Psoas muscle (tissue), 8 donors: Measurements from ENCODE around the gene BNC2. TPM values are rescaled to one million over a fixed set of nuclear protein-coding genes. Genes with fewer than 3 reads are reported as not detected.

ENCODE experiments used
- ATAC-seq, 4 donors: fragments of 200-7000 bp; cut with Tn5 transposase; one replicate each; pipeline ENCODE4 v1.9.1; 2020; ENCODE audit warnings: moderate library complexity in 3 of 4, mild to moderate bottlenecking in 2 of 4
- DNase-seq, 2 donors: peaks; one replicate each; pipeline ENCODE4 v3.0.0-alpha.2; 2020
- H3K27ac ChIP-seq: fragments of 200-600 bp; one replicate; pipeline ENCODE4 v1.8.0; 2022
- H3K27me3 ChIP-seq, 3 donors: fragments of 200-600 bp in 1 of 3; one replicate each; pipeline versions ENCODE4 v1.6.1 to v1.8.0; 2013 to 2022; ENCODE audit warnings: low read length in 2 of 3, mild to moderate bottlenecking in 2 of 3, moderate library complexity in 1 of 3; ENCODE audit not compliant: insufficient read depth in 3 of 3
- H3K36me3 ChIP-seq, 2 donors: fragments of 200-600 bp in 1 of 2; one replicate each; pipeline versions ENCODE4 v1.6.1 to v1.8.0; 2013 to 2022; ENCODE audit warnings: low read depth in 1 of 2, mild to moderate bottlenecking in 1 of 2, moderate library complexity in 1 of 2; ENCODE audit not compliant: insufficient read depth in 1 of 2
- H3K4me1 ChIP-seq: fragments of 200-600 bp; one replicate; pipeline ENCODE4 v1.8.0; 2022
- H3K4me3 ChIP-seq: fragments of 200-600 bp; one replicate; pipeline ENCODE4 v1.8.0; 2022; ENCODE audit warnings: mild to moderate bottlenecking
- H3K9me3 ChIP-seq: fragments of 200-600 bp; one replicate; pipeline ENCODE4 v1.8.0; 2022
- WGBS, 3 donors: extraction: QIAGEN DNeasy Blood & Tissue Kit; methylation state at CpG; one replicate each; pipeline versions ENCODE4 v1.1.6 to v1.1.7; 2013; 5-methylcytosine and 5-hydroxymethylcytosine counted together
- intact Hi-C, 2 donors: fragments of 100-400 bp; cut with DNase I; formaldehyde crosslinking; loops; one replicate each; pipeline versions ENCODE4 v1.11.0 to v1.14.2; 2022
- polyA plus RNA-seq, 3 donors: library from polyadenylated mRNA; stranded (reverse); fragments of 200-250 nt; gene quantifications; one replicate each; pipeline ENCODE4 v1.2.3, GENCODE V29; 2013
- total RNA-seq, 4 donors: library from RNA; stranded (reverse); fragmentation: NEBNext Ultra II Directional in 2 of 4; extraction: Animal tissue kit (Norgen Biotek cat#: 25700) in 2 of 4; gene quantifications; one replicate each; pipeline versions ENCODE4 v1.2.1 to v1.2.4, GENCODE V29; 2021 to 2023
- TF ChIP-seq, protein P1 (sequence below): fragments of 200-600 bp; IDR thresholded peaks from one replicate; pipeline ENCODE4 v1.8.0; 2022; ENCODE audit warnings: antibody characterized with exemption
- donor health status: healthy with polysubstance abuse.
- donor health status: DM: no; HTN: no; CAD: no; lungs with moderate emphysema.
- donor health status: Bipolar disorder and iron deficiency.
- donor health status: healthy.
- donor health status: DM: yes; HTN: yes; CAD: no.
- donor health status: DM: no; HTN: no; CAD: no.
- donor health status: DM: no; HTN: no; CAD: no.
- donor health status: DM: yes; HTN: yes; CAD: no.

BNC2 gene
- total and polyA plus RNA-seq, 7 donors = 1.3 to 168 (median 44.1) TPM

- TF ChIP-seq, protein P1, sequence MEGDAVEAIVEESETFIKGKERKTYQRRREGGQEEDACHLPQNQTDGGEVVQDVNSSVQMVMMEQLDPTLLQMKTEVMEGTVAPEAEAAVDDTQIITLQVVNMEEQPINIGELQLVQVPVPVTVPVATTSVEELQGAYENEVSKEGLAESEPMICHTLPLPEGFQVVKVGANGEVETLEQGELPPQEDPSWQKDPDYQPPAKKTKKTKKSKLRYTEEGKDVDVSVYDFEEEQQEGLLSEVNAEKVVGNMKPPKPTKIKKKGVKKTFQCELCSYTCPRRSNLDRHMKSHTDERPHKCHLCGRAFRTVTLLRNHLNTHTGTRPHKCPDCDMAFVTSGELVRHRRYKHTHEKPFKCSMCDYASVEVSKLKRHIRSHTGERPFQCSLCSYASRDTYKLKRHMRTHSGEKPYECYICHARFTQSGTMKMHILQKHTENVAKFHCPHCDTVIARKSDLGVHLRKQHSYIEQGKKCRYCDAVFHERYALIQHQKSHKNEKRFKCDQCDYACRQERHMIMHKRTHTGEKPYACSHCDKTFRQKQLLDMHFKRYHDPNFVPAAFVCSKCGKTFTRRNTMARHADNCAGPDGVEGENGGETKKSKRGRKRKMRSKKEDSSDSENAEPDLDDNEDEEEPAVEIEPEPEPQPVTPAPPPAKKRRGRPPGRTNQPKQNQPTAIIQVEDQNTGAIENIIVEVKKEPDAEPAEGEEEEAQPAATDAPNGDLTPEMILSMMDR = no peak
- DNase-seq = no peak
- Histone ChIP-seq H3K4me3 (peak overlapping the region; percentile 87), H3K4me1 (peaks cover 4% of the 10 kb centered on the region), H3K27me3 (peaks cover 0 to 3% (median 0%) of the 10 kb centered on the region in 3 donors), H3K36me3 (no peaks in the 10 kb centered on the region), H3K9me3 (no peaks in the 10 kb centered on the region), H3K27ac (peak overlapping the region; percentile 82)
- intact Hi-C loops = loop anchor here in 1 of 2 donors (5.0 kb wide), 2 partner anchors 139 to 279 kb away; no protein-coding TSS in a partner anchor
- whole genome bisulfite sequencing, 3 donors = 63 to 75% (median 75%) methylated on average over 2 of the region's 2 CpGs
- ATAC-seq = peak in 1 of 4 donors; percentile 2
Measured at GRCh38 chr9:16866587-16866986, 3.9 kb downstream of the BNC2 start.

DNA sequence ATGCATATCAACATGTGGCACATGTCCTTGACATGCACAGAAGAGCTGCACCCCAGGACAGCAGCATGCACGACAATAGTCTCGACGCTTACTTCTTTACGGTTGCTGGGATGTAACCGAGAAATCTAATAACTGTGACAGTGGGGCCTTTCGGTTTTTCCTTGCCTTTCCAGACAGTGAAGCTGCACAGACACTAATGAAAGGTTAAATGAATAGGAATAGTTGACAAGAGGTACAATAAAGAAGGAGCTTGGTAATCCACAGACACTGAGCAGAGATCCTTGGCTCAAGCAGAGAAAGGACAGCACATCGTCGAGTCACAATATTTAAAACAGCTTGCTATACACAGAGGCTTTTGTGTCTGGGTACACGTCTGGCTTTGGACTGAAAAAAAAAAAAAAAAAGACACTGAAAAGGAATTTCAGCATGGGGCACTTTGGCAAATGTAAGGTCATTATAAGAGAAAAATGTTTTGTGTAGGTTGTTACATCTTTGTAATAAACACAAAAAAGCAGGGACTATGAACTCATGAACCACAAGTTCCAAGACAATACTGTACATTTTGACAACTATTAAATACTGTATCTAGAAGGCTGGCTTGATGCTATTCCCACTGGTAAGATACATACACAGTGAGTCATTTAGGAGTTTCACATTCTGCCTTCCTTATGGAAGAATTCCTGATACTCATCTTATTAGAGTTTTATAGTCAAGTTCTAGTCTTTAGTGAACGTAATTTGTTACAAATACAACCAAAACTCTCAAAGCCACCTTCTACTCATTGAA, 5.6 kb downstream of the BNC2 start:
- Histone ChIP-seq H3K4me3 (peak overlapping the region; percentile 47), H3K36me3 (no peaks in the 10 kb centered on the region), H3K27me3 (peaks cover 0 to 3% (median 0%) of the 10 kb centered on the region in 3 donors), H3K9me3 (no peaks in the 10 kb centered on the region), H3K27ac (peak overlapping the region; percentile 82), H3K4me1 (peaks cover 4% of the 10 kb centered on the region)
- TF ChIP-seq, protein P1 = no peak
- intact Hi-C loops = loop anchor here in 1 of 2 donors (5.0 kb wide), 2 partner anchors 138 to 278 kb away; no protein-coding TSS in a partner anchor
- WGBS, 3 donors = 42 to 65% (median 49%) methylated on average over 10 of the region's 10 CpGs
- ATAC-seq (peak in 3 of 4 donors; percentile 32 to 39 (median 36)), DNase-seq (no peak)

GRCh38 chr9:16848179-16848578, 22.3 kb downstream of the BNC2 start:
- no peaks in the 10 kb centered on the region for H3K27me3 ChIP-seq
- intact Hi-C loops = no loop called here
- TF ChIP-seq, protein P1 = no peak
- no peaks in the 10 kb centered on the region for H3K36me3 ChIP-seq
- no peak overlapping the region for H3K27ac ChIP-seq
- H3K9me3 ChIP-seq = no peaks in the 10 kb centered on the region
- no peak overlapping the region for H3K4me3 ChIP-seq
- WGBS, 3 donors = 63 to 73% (median 66%) methylated on average over 3 of the region's 3 CpGs
- DNase-seq (no peak), ATAC-seq (no peak)
- no peaks in the 10 kb centered on the region for H3K4me1 ChIP-seq

- no peaks in the 10 kb centered on the region for H3K27me3 ChIP-seq
- no peak overlapping the region for H3K27ac ChIP-seq
- no peaks in the 10 kb centered on the region for H3K36me3 ChIP-seq
- TF ChIP-seq, protein P1 = no peak
- ATAC-seq (peak in 2 of 4 donors; percentile 55 to 79), DNase-seq (no peak)
- no peak overlapping the region for H3K4me3 ChIP-seq
- H3K4me1 ChIP-seq = no peaks in the 10 kb centered on the region
- intact Hi-C loops = no loop called here
- no peaks in the 10 kb centered on the region for H3K9me3 ChIP-seq
- 45 to 63% (median 57%) methylated on average over 3 of the region's 3 CpGs for WGBS, 3 donors
Measured at GRCh38 chr9:16846986-16847385, 23.5 kb downstream of the BNC2 start.
